Thymus (tissue), 11 donors: ENCODE measurements around the gene RGL1. TPM values are rescaled to one million over a fixed set of nuclear protein-coding genes. Genes with fewer than 3 reads are reported as not detected.

Source experiments
- DNase-seq, 9 donors: peaks; one replicate each; pipeline ENCODE4 v3.0.0-alpha.2; 2013; ENCODE audit warnings: low spot score in 9 of 9, low read depth in 6 of 9, missing footprints in 1 of 9
- H3K27ac ChIP-seq, 2 donors: one replicate each; pipeline ENCODE4 v1.5.1; 2013; ENCODE audit warnings: control low read depth in 1 of 2, low read depth in 1 of 2, low read length in 1 of 2, mild to moderate bottlenecking in 1 of 2, moderate library complexity in 1 of 2
- H3K27me3 ChIP-seq, 2 donors: one replicate each; pipeline ENCODE4 v1.5.1; 2013; ENCODE audit warnings: low read length in 1 of 2; ENCODE audit not compliant: control insufficient read depth in 2 of 2, insufficient read depth in 1 of 2
- H3K36me3 ChIP-seq, 2 donors: one replicate each; pipeline ENCODE4 v1.5.1; 2013; ENCODE audit warnings: low read length in 1 of 2, mild to moderate bottlenecking in 1 of 2, moderate library complexity in 1 of 2; ENCODE audit not compliant: control insufficient read depth in 2 of 2, insufficient read depth in 2 of 2
- H3K4me1 ChIP-seq, 2 donors: one replicate each; pipeline ENCODE4 v1.5.1; 2013; ENCODE audit warnings: low read length in 2 of 2; ENCODE audit not compliant: control insufficient read depth in 2 of 2, insufficient read depth in 2 of 2
- H3K4me3 ChIP-seq, 2 donors: one replicate each; pipeline ENCODE4 v1.5.1; 2013; ENCODE audit warnings: low read length in 2 of 2, control low read depth in 1 of 2, mild to moderate bottlenecking in 1 of 2
- H3K9me3 ChIP-seq, 2 donors: one replicate each; pipeline ENCODE4 v1.5.1; 2013; ENCODE audit warnings: low read length in 1 of 2, mild to moderate bottlenecking in 1 of 2; ENCODE audit not compliant: control insufficient read depth in 2 of 2, insufficient read depth in 1 of 2
- WGBS: extraction: QIAGEN DNeasy Blood & Tissue Kit; methylation state at CpG from one replicate; pipeline ENCODE4 v1.1.7; 2013; 5-methylcytosine and 5-hydroxymethylcytosine counted together
- polyA plus RNA-seq: library from polyadenylated mRNA; stranded (reverse); fragments of 200-250 nt; gene quantifications from one replicate; pipeline ENCODE4 v1.2.3, GENCODE V29; 2013
- total RNA-seq: library from RNA; stranded (reverse); fragments of 120-200 nt; gene quantifications from one replicate; pipeline ENCODE4 v1.2.4, GENCODE V29; 2013
- donor health status: healthy.

The RGL1 gene
- total and polyA plus RNA-seq, 2 donors: 9.1 to 11.9 TPM

GRCh38 chr1:183769956-183770815 is 34.7 kb upstream of the RGL1 start:
- Histone ChIP-seq H3K36me3 (no peaks in the 10 kb centered on the region), H3K9me3 (no peaks in the 10 kb centered on the region), H3K4me1 (no peaks in the 10 kb centered on the region), H3K4me3 (no peak overlapping the region), H3K27ac (peak overlapping the region in 1 of 2 donors; percentile 69), H3K27me3 (no peaks in the 10 kb centered on the region)
- peak in 2 of 9 donors; percentile 0 to 28 for DNase-seq
- WGBS: 84% methylated on average over 5 of the region's 5 CpGs

- Histone ChIP-seq H3K4me1 (no peaks in the 10 kb centered on the region), H3K4me3 (no peak overlapping the region), H3K27ac (peak overlapping the region; percentile 18 to 69), H3K27me3 (no peaks in the 10 kb centered on the region), H3K9me3 (no peaks in the 10 kb centered on the region), H3K36me3 (no peaks in the 10 kb centered on the region)
- DNase-seq: no peak
These were observed 34.1 kb upstream of the RGL1 start for GRCh38 chr1:183770816-183771128.

- Histone ChIP-seq H3K4me3 (no peak overlapping the region), H3K27me3 (no peaks in the 10 kb centered on the region), H3K9me3 (no peaks in the 10 kb centered on the region), H3K36me3 (no peaks in the 10 kb centered on the region), H3K27ac (no peak overlapping the region), H3K4me1 (no peaks in the 10 kb centered on the region)
- 95% methylated on average over 3 of the region's 3 CpGs for WGBS
- DNase-seq: no peak
These were observed 31.2 kb upstream of the RGL1 start for GRCh38 chr1:183773482-183774274.

GRCh38 chr1:183774938-183775337 is 30.0 kb upstream of the RGL1 start:
- WGBS: 97% methylated on average over 3 of the region's 3 CpGs
- Histone ChIP-seq H3K27ac (no peak overlapping the region), H3K36me3 (no peaks in the 10 kb centered on the region), H3K4me1 (no peaks in the 10 kb centered on the region), H3K27me3 (no peaks in the 10 kb centered on the region), H3K4me3 (no peak overlapping the region), H3K9me3 (no peaks in the 10 kb centered on the region)
- no peak for DNase-seq

GRCh38 chr1:183776731-183777130 is 28.2 kb upstream of the RGL1 start:
- WGBS: 90% methylated on average over 3 of the region's 3 CpGs
- H3K4me1 ChIP-seq: no peaks in the 10 kb centered on the region
- no peak for DNase-seq

GRCh38 chr1:183777328-183777727 is 27.6 kb upstream of the RGL1 start:
- WGBS: 94% methylated on average over 3 of the region's 3 CpGs
- no peak for DNase-seq

More at GRCh38 chr1:183776731-183777130, 28.2 kb upstream of the RGL1 start:
- Histone ChIP-seq H3K27me3 (no peaks in the 10 kb centered on the region), H3K4me3 (no peak overlapping the region), H3K36me3 (no peaks in the 10 kb centered on the region), H3K27ac (no peak overlapping the region), H3K9me3 (no peaks in the 10 kb centered on the region)

GRCh38 chr1:183778045-183778444 is 26.9 kb upstream of the RGL1 start:
- H3K9me3 ChIP-seq: no peaks in the 10 kb centered on the region
- 97% methylated on average over 3 of the region's 3 CpGs for WGBS
- H3K36me3 ChIP-seq: no peaks in the 10 kb centered on the region
- H3K4me3 ChIP-seq: no peak overlapping the region
- H3K27me3 ChIP-seq: no peaks in the 10 kb centered on the region
- no peaks in the 10 kb centered on the region for H3K4me1 ChIP-seq
- DNase-seq: no peak
- no peak overlapping the region for H3K27ac ChIP-seq

More at GRCh38 chr1:183777328-183777727, 27.6 kb upstream of the RGL1 start:
- H3K9me3 ChIP-seq: no peaks in the 10 kb centered on the region
- no peak overlapping the region for H3K27ac ChIP-seq
- H3K4me1 ChIP-seq: no peaks in the 10 kb centered on the region
- H3K4me3 ChIP-seq: no peak overlapping the region
- H3K36me3 ChIP-seq: no peaks in the 10 kb centered on the region
- no peaks in the 10 kb centered on the region for H3K27me3 ChIP-seq

- Histone ChIP-seq H3K27ac (no peak overlapping the region), H3K4me3 (no peak overlapping the region), H3K36me3 (no peaks in the 10 kb centered on the region), H3K9me3 (no peaks in the 10 kb centered on the region), H3K4me1 (no peaks in the 10 kb centered on the region), H3K27me3 (no peaks in the 10 kb centered on the region)
- 96% methylated on average over 4 of the region's 4 CpGs for WGBS
- DNase-seq: no peak
These were observed 26.1 kb upstream of the RGL1 start for GRCh38 chr1:183778568-183779433.
